Measurements from ENCODE around the gene REEP6.
A peak's percentile ranks its signal among the peaks of the same experiment; 100 is the strongest.

REEP6 gene

DNA sequence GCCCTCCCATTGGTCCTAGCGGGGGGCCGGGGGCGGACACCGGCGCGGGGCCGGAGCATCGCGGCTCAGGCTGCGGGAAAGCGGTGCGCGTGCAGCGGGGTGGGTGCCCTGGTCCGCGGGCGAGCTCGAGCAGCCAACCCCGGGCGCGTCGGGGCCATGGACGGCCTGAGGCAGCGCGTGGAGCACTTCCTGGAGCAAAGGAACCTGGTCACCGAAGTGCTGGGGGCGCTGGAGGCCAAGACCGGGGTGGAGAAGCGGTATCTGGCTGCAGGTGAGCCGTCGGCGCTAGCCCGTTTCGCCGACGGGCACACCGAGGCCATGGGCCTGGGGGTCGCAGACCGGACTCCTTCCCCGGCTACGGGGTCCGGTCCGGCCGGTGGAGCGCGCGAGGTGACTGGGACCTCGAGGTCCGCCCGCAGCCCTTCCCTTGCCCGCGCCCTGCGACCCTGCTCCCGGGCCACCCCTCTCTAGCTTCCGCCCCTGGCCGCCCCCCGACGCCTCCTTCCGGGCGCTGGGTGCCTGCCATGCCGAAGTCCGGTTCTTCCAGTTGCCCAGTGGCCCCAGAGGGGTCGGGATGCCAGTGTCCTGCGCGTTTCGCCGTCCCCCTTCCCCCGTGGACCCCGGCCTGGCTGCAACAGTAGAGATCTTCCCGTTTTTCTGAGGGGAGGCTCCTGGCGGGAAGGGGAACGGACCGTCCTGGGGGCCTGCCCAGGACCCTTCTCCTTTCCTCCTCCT is at the start of gene REEP6:
Gene REEP6 (plus strand): TSS at position 68 of the 735 bp plus-strand sequence. CDS start 89 bp downstream, at position 157.
- DNase-seq (ENCODE audit: low read depth, low spot score): no peak

DNA sequence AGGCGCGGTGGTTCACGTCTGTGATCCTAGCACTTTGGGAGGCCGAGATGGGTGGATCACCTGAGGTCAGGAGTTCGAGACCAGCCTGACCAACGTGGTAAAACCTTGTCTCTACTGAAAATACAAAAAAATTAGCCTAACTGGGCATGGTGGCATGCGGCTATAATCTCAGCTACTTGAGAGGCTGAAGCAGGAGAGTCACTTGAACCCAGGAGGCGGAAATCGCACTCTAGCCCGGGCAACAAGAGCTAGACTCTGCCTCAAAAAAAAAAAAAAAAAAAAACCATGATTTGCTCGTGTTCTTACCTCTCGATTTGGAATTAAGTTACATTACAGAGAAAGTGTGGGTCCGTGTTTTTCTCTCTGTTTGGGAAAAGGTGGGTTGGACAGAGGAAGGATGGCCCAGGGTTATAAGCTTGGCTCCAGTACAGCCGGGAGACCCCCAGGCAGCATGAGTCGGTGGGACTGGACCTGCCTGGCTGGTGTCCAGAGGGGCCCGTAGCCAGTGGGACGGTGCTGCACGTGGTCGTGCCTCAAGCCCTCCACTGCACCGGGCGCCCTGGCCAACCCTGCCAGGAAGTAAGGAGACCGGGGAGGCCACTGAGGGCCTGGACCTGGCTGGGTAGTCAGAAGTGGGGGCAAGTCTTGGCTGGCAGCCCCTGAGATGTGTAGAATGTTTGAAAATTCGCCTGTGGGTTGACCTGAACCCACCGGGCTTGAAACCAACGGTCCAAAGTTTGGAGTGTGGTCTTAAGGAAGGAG is 49.1 kb upstream of the REEP6 start:
- DNase-seq (ENCODE audit: low read depth, low spot score): no peak

DNA sequence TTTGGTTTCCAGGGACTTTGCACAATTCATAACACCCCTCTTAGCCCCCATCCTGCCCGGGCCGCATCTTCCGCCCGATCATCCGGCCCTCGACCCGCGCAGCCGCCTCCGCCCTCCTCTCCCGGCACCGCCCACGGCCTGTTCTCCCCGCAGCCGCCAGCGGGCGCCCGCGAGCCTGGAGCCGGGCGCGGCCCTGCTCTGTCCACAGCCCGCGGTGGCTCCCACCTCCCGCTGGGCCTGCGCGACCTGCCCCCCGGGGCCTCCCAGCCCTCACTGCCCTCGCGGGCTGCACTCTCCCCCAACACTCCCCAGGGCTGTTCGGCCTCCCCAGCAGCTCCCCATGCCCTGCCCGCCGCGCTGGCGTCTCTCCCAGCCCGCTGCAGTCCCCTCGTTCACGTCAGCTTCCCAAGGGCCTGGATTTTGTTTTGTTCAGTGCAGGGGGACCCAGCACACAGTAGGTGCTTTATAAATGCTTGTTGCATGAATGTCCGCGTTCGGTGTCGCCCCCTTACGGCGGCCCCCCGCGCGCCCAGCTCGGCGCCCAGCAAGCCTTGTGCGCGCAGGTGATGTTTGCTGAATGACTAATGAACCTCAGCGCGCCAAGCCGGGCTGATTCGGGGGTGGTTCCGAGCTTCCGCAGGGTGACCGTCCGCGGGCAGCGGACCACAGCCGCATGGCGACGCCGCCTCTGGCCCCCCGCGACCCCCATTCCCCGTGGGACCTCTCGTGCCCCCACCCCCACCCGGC is 45.6 kb upstream of the REEP6 start:
- DNase-seq (ENCODE audit: low read depth, low spot score): peak; percentile 87

DNA sequence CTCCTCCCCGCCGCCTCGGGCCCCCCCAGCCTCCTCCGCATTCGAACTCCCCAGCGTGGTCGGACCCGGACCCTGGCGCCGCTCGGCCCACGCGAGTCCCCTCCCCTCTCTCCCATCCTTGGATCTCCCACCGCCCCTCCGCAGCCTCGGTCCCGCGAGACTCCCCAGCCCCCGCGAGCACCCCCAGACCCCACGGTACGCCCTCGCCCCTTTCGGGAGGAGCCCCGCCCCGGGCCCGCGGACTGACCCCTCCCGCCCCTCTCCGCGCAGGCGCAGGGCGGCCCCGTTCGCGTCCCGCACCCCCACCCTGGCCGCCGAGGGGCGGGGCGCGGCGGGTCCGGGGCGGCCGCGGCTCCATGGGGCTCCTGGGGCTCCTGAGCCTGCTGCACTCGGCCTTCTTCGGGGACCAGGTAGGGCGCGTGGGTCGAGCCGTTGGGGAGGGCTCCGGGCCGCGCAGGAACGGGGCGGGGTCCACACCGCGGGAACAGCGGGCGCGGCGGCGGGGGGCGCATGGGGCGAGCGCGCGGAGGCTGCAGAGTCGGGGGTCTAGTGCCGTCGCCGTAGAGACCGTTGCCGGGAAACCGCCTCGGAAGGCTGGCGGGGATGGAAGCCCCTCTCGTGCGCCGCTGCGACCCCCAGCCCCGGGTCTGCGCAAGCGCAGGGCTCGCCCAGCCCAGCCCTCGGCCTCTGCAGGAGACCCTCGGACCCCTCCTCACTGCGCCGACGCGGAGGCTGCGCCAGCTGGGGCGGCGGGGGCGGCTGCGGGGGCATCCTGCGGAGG is 44.9 kb upstream of the REEP6 start:
- DNase-seq (ENCODE audit: low read depth, low spot score): no peak

DNA sequence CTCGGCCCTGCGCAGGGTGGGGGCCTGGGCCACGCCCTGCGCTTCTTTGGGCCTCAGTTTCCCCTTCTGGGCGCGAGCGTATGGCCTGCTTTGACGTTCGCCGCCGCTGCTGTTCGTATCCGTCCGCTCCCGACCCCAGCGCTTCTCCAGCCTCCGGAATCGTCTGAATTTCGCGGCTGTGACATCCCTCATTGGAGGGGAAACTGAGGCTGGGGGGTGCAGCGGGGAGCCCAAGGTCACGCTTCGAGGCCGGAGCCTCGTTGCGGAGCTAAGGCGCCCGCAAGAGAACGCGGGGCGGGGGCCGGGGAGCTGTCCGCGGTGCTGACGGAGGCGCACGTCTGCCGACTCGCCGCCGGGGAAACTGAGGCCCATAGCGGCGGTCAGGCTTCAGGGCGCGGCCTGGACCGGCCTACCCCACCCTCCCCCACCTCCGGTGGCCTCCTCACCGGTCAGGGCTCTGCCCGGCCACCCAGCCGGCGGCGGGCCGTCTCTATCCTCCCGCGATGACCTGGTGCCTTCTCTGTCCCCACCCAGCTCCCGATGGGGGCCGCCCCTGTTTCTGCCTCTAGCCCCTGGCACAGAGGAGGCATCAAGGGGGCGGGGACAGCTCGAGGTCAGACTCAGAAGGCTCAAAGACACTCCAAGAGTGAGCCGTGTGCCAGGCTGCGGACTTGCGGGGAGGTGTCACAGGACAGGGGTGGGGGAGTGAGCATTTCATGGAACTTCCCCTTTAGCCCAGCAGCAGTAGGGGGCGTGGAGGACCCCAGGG is 44.1 kb upstream of the REEP6 start:
- DNase-seq (ENCODE audit: low read depth, low spot score): no peak

DNA sequence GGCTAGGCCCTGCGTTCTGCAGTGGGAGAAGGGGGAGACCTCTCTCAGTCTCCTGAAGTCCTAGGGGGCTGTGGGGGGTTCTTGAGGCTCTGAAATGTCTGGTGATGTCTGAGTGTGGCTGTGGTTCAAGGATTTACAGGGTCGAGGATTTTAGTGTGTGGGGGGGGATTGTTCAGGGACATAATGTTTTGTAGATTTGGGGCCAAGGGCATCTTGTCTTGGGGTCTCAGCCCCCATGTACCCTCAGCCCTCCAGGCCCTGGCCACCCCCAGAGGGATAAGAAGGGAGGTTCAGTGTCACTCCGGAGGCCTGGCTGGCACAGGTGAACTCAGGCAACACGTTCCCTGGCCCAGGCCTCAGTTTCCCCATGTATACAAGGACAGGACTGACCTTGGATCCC is 43.5 kb upstream of the REEP6 start:
- DNase-seq (ENCODE audit: low read depth, low spot score): no peak

DNA sequence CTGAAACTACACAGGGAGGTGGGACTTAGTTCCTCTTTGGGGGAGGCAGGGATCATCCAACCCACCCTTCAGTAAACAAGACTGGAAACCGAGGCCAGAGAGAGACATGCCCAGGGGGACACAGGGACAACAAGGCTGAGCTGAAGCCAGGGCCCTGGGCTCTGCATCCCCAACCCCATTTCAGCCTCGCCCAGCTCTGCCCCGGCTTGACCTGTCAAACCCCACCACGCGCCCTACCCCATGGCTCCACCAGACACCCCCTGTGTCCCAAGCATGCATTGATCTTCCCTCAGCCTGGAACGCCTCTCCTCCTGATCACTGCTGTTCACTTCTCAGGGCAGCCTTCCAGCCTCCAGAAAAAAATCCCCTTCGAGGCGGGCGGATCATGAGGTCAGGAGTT is 43.0 kb upstream of the REEP6 start:
- no peak for DNase-seq (ENCODE audit: low read depth, low spot score)

DNA sequence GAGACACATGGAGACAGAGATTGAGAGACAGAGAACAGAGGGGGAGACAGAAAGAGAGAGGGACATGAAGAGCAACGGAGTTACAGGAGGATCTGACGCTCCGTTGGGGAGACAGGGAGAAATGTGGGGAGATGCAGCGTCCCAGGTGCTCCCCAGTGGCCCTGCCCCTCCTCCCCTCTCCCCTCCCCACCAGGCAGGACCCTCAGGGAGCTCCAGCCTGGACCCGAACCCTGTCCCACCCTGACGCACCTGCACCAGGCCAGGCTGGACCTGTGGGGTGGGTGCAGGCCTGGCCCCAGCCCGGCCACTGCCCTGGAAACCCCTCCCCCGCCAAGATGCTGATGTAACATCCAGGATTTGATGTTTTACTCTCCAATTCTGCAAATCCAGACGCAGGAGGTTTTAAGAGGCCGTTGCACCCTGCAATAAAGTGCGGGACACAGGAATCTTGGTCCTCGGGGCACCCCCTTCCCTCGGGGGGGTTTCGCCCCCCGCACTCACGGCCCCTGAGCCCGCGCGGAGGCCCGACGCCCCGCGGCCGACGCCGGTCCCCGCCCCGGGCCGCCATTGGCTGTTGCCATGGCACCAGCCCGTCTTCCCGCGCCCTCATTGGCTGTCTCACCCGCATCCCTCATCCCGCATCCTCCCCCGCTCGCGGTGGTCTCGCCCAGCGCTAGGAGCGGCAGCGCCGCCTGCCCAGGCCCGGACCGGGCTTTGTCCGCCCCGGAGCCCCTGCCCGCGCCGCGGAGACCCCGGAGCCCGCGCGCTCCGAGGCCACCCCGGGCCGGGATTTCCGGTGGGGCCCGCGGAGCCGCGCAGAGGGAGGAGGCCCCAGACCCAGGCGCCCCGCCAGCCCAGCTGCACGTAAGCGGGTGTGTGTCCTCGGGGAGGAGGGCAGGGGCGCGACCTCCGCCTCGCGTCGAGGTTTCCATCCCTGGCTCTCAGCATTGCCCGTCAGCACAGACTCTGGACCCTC is 41.2 kb upstream of the REEP6 start, which contains the start of gene APC2:
Gene APC2 (plus strand): TSS at position 655 of the 976 bp plus-strand sequence. CDS start 2,881 bp downstream, outside the sequence.
- DNase-seq (ENCODE audit: low read depth, low spot score): peak; percentile 69

DNA sequence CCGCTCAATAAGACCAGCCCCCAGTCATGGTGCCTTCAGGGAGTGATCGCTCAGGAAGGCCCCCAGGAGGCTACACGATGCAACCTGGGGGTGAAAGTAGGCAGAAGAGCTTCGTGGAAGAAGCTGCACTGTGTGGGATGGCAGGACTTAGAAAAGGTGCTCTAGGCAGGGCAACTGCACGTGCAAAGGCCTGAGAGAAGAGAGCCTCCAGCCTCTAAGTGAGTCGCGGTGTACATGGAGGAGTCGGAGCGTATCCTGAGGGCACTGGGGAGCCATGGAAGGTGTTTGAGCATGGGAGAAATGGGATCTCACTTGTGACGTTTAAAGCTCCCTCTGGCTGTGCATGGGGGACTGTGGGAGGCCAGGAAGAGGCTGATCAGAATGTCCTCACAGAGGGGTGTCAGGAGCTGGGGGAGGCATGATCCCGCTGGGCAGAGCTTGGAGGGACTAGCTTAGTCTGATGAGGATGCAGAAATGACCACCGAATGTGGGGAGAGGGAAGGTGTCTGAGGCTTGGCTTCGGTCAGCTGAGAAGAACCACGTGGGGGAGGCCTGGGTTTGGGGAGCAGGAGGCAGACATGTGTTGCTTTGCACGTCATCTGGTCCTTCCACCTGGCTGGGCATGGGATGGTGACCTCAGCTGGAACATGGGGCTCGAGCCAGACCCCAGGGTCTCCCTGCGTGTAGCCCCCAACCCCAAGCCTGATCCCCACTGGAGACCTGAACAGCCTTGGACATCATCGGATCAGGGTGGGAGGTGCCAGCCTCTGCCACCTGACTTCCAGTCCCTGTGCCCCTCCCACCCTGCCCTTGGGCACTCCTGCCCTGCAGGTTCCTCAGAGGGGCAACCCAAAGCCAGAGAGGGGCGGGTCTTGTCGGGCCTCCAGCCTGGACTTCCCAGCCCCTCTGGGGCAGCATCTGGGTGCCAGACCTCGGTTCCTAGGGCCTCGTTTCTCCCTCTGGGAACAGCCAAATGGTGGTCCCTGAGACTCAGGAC is 39.9 kb upstream of the REEP6 start:
- DNase-seq (ENCODE audit: low read depth, low spot score): no peak

DNA sequence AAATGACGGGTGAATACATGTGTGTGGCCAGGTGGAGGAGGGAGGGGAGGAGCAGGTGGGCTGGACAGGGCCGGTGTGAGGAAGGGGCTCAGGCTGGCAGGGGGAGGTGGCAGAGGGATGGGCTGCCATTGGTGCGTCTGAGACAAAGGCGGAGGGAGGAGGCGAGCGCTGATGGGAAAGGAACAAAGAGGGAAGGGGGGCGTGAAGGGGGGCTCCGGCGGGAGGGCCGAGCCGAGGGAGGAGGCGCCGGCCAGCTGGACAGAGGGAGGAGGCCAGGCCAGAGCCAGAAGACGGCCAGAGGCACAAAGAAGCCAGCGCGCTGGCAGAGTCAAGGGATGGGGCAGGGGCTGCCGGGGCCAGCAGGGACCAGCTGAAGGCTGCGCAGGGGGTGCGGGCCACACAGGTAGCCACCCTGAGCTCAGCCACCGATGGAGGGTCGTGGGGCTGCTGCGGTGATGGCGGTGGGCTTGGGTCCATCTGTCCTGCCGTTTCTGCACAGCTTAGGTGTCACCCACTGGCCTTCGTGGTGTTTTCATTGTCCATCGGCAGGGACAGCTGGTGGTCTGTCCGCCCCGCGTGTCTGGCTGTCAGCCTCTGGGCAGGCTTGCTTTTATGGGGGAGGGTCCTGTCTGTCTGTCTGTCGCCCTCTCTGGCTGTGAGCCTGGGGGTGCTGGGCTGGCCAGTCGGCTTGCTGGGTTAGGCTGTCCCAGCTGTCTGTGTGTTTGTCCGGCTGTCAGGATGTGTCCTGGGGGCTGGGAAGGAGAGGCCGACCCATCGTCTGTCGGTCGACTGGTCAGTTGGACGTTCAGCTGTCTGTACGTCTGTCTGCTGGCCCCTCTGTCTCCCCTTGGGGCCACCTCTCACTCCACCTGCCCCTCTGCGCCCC is 38.8 kb upstream of the REEP6 start:
- DNase-seq (ENCODE audit: low read depth, low spot score): no peak

DNA sequence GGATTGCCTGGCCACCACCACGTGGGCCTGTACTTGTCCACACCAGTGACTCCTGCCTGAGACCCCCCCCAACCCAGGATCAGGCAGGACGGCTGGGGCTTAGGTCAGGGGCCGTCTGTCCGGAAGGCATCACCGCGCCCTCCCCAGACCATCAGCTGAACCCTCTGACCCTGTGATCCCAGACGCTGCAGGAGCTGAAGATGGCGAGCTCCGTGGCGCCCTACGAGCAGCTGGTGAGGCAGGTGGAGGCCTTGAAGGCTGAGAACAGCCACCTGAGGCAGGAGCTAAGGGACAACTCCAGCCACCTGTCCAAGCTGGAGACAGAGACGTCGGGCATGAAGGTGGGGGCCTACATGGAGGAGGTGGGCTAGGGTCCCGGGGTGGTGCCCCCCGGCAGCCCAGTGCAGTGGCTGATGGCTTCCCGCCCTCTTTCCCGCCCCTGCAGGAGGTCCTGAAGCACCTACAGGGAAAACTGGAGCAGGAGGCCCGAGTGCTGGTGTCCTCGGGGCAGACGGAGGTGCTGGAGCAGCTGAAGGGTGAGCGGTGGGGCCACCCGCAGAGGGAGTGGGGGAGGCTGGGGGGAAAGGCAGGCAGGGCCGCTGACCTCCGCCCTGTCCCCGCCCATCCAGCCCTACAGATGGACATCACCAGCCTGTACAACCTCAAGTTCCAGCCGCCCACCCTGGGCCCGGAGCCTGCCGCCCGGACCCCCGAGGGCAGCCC is 38.0 kb upstream of the REEP6 start:
- no peak for DNase-seq (ENCODE audit: low read depth, low spot score)

DNA sequence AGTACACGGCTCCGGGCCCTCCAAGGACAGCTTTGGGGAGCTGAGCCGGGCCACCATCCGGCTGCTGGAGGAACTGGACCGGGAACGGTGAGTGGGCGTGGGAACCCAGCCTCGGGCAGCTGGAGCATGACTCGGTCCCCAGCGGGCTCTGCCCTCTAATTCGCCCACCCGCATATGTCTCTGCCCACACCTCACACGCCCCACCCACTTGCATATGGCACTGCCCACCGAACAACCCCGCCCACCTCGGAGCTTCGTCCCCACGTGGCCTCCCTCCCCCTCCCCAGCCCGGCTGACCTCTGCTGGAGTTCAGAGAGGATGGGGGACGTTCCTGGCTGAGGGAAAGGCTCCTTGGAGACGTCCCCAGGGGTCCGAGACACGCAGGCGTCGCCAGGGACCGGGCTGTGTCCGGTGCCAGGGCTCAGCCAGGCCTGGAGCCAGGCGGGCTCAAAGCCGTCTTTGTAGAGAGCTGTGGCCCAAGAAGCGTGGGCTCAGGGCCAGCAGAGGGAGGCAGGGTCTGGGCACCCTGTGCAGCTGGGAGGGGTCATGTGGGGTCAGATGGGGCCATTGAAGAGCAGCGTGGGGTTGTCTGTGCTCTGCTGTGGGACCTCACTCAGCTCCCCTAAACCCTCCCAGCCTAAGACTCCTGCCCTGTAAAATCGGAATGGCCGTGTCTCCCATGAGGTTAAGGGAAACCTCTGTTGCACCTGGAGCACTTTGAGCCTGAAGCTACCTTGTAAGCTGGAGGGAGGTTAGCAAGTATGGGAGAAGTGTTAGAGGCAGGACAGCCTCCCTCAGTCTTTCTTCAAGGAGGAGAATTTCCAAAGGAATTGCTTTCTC is 37.2 kb upstream of the REEP6 start:
- no peak for DNase-seq (ENCODE audit: low read depth, low spot score)

DNA sequence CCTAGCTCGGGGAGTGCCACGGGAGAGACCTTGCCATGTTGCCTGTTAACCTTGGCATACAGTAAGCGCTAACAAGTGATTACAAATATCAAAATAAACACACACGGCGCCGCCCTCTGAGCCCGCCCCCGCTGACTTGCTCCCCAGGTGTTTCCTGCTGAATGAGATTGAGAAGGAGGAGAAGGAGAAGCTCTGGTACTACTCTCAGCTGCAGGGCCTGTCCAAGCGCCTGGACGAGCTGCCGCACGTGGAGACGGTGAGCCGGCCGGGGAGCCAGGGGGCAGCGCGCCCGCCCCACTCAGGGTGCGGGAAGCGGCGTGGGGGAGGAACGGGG is 36.0 kb upstream of the REEP6 start:
- DNase-seq (ENCODE audit: low read depth, low spot score): no peak

DNA sequence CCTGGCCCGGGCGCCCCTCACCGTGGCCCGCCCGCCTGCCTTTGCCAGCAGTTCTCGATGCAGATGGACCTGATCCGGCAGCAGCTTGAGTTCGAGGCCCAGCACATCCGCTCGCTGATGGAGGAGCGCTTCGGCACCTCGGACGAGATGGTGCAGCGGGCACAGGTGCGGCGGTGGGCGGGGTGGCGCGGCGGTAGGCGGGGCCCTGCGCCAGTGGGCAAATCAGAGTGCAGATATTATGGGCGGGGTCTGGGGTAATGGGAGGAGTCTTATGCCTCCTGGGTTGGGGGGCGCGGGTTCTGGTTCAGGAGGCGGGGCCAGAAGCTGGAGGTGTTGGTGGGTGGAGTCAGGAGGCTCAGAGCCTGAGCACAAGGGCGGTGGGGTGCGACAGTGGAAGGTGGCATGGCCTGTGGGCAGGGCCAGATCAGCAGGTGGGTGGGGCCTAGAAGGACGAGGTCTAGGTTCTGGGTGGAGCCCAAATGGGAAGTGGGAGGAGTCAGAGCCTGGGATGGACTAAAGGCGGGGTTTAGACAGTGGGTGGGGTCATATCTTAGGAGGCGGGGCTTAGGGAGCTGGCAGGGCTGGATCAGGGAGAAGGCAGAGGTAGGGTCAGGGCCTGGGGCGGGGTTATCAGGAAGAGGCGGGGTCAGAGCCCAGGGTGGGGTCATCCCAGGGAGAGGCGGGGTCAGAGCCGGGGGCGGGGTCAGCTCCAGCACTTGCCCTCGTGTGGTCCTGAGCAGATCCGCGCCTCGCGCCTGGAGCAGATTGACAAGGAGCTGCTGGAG is 35.5 kb upstream of the REEP6 start:
- DNase-seq (ENCODE audit: low read depth, low spot score): peak; percentile 94
